ENCODE measurements around the gene ZC3H18.
"Not testable (repeated sequence)": the region's sequence is repeated elsewhere in the genome, so short reads cannot be mapped to it uniquely, and the experiment has no call there.

The ZC3H18 gene

GRCh38 chr16:88661468-88661867 lies 91.3 kb downstream of the ZC3H18 start:
- no peak for DNase-seq

GRCh38 chr16:88662222-88662842 lies 92.1 kb downstream of the ZC3H18 start:
- DNase-seq = no peak

DNA sequence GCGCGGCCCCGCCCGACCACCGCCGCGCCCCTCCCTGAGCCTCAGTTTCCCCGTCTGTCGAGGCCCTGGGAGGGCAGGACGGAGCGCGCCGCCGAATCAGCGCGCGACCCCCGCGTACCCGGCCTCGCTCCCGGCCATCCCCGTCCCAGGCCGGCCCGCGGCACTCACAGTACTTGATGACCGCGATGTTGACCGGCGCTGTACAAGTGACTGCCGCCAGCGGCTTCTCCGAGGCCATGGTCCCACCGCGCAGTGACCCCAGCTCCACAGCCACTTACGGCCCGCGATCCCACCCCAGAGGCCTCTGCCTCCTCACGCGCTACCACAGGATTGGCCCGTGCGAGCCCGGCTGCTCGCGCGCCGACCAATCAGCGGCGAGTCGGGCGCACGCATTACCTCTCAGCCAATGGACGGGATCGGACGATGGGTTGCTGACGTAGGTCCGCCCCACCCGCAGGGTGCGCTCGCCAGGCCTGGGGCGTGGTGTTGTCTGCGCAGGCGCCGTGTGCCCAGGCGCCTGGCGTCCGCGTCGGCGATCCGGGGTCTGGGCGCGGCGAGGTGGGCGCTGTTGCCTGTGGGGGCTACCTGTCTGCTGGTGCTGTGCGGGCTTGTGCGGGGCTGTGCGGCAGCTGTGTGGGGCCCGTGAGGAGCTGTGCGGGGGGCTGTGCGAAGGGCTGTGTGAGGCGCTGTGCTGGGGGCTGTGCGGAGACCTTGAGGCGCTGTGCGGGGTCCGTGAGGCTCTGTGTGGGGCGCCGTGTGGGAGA lies 92.8 kb downstream of the ZC3H18 start, which contains the start of gene MVD:
MVD (minus strand) TSS at position 249 of the 764 bp plus-strand sequence; CDS start at position 238, 11 bp downstream.
- peak; percentile 92 to 94 for DNase-seq

DNA sequence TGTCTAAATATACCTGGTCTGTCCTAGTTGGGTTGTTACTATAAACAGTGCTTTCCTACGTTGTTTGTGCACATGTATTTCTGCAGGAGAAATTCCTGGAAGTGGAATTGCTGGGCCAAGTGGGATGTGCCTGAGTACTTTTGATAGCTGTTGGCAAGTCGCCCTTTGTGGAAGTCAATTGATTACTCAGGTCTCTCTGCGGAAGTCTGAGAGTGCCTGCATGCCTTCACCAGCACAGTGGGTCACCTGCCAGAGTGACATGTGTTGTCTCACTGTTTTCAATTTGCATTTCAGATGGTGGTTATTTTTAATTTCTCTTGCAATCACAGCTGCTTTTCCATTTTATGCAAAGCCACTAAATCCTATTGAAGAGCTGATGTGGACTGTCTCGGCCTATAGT lies 94.9 kb downstream of the ZC3H18 start:
- no peak for DNase-seq

GRCh38 chr16:88665570-88665969 lies 95.4 kb downstream of the ZC3H18 start:
- no peak for DNase-seq

GRCh38 chr16:88667461-88667860 lies 97.3 kb downstream of the ZC3H18 start:
- DNase-seq = no peak

- not testable (repeated sequence) for DNase-seq
Measured at GRCh38 chr16:88669493-88669892, 99.3 kb downstream of the ZC3H18 start.

DNA sequence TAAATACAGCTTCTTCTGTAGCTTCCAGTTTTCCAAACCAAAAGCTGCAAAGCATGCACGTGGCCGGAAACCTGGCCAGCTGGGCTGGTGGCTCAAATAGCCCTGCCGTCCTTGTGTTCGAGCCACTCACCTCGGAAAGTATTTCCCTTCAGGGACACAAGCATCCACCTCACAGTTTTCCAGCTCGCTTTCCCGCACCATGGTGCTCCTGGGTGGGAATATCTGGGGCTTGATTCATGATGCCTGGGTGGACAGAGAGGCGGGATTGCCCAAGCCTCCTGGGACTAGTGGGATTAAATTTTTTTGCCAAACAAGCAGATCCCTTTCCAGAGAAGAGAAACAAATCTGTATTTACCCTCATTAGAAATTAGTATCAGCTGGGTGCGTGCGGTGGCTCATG lies 99.8 kb downstream of the ZC3H18 start:
- DNase-seq = no peak

DNA sequence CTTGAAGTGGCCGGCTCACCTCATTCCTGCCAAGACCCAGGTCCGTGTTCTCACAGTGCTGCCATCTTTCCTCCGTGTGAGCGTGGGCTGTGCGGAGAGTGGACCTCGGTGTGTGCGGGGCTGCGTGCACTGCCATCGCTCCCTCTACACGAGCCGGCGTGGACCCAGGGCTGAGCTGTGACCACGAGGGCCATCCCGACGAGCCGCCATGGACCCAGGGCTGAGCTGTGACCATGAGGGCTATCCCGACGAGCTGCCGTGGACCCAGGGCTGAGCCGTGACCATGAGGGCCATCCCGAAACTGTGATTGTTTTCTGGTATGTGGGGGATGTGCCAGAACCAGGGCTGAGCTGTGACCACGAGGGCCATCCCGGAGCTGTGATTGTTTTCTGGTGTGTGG lies 101.6 kb downstream of the ZC3H18 start:
- DNase-seq = no peak

DNA sequence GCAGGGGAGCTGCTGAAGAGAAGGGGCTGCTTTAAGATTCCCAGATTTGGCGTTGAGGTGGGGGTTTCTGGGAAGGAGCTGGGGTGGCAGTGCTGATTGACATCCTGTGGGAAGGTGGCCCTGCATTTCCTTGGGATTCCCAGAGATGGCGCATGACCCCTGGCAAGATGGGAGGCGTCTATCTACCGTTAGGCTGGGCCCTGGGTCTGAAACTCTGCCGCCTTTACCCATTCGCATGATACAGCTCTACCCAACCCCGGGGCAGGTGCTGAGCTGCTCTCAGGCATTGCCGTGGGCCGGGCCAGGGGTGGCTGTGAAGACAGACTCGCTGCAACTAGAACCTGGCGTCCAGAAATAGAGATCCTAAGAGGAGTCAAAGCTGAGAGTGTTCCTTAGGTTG lies 102.6 kb downstream of the ZC3H18 start:
- no peak for DNase-seq

GRCh38 chr16:88673716-88674379 lies 103.6 kb downstream of the ZC3H18 start:
- no peak for DNase-seq

DNA sequence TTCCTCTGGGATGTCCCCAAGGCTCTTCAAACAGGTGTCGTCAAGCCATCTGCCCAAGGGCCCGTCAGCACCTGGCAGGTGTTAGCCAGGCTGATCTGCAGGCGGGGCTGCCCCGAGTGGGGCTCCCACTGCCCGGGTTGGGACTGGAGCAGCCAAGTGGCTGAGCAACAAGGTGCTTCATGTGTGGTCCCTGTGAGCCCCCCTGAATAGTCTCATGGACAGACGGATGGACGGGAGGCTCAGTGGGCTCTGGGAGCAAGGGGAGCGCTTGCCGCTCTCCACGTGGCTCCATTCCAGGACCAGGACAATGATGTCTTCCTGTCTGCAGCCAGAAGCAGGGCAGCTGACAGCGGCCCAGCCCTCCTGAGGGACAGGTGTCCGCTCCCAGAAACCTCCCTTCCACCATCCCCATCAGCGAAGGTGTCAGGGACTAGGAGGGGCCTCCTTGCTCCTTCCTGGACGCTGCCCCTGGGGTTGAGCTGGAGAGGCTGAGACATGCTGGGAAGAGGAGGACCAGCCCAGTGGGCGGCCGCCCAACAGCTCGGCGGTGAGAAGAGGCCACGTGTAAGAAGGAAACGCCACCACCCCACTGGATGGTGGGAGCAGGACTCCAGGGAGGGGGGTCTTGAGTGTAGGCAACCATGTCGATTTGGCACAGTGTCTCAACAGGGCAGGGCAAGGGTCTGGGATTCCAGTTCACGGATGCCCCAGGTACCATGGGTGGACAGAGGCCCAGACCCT lies 106.5 kb downstream of the ZC3H18 start:
- DNase-seq = no peak

- DNase-seq = no peak
Measured at GRCh38 chr16:88677721-88678120, 107.5 kb downstream of the ZC3H18 start.

- DNase-seq = no peak
Measured at GRCh38 chr16:88678224-88678979, 108.2 kb downstream of the ZC3H18 start.

DNA sequence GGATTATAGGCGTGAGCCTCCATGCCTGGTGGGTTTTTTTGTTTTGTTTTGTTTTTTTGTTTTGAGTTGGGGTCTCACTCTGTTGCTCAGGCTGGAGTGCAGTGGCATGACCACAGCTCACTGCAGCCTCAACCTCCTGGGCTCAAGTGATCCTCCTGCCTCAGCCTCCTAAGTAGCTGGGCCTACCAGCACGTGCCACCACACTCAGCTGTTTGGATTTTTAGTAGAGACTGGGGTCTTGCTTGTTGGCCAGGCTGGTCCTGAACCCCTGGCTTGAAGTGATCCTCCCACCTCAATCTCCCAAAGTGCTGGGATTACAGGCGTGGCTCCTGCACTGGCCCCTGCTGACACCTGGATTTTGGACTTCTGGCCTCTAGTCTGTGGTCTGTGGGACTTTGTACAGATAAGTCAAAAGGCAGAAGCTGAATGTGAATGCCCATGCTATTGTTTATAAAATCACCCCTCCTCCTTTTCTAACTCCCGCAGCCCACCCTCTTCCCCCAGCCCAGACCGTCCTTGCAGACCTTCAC lies 110.4 kb downstream of the ZC3H18 start:
- DNase-seq = no peak

- no peak for DNase-seq
Measured at GRCh38 chr16:88681084-88681680, 111.0 kb downstream of the ZC3H18 start.
